PFSK-1 (cell line): ENCODE measurements around the gene TTBK2.

ENCODE experiments used
- FOXP2 ChIP-seq: optimal IDR thresholded peaks from 2 replicates; pipeline ENCODE3; 2011; ENCODE audit warnings: borderline replicate concordance, control low read depth, inconsistent platforms; ENCODE audit not compliant: insufficient read depth; ENCODE audit errors: extremely low read length, extremely low read depth
- POLR2AphosphoS5 ChIP-seq: IDR thresholded peaks from 2 replicates; pipeline ENCODE4 v1.6.1; 2012; ENCODE audit warnings: low read depth, mild to moderate bottlenecking, control low read depth, low read length, moderate library complexity
- REST ChIP-seq, 2 experiments: IDR thresholded peaks; 2 replicates each; pipeline versions ENCODE4 v1.6.1 to v1.8.0; 2011 to 2012; ENCODE audit warnings: low read depth in 2 of 2, low read length in 2 of 2, control low read depth in 1 of 2, inconsistent platforms in 1 of 2, mild to moderate bottlenecking in 1 of 2, moderate library complexity in 1 of 2; ENCODE audit not compliant: insufficient read depth in 1 of 2
- SIN3A ChIP-seq: IDR thresholded peaks from 2 replicates; pipeline ENCODE4 v1.6.1; 2012; ENCODE audit warnings: mild to moderate bottlenecking, low read length, moderate library complexity, borderline replicate concordance; ENCODE audit not compliant: insufficient read depth
- TAF1 ChIP-seq: IDR thresholded peaks from 2 replicates; pipeline ENCODE4 v1.6.1; 2012; ENCODE audit warnings: low read length, control low read depth, borderline replicate concordance; ENCODE audit not compliant: insufficient read depth

TTBK2 gene

GRCh38 chr15:42721016-42721415 lies 199.6 kb downstream of the TTBK2 start:
- TF ChIP-seq POLR2AphosphoS5 (no peak), TAF1 (no peak), FOXP2 (no peak), REST (IDR thresholded peaks at IDR 0.05; ENCODE audit: insufficient read depth in 1 of 2, low read depth in 2 of 2, low read length in 2 of 2) (no peak), SIN3A (no peak)

GRCh38 chr15:42720071-42720470 lies 200.5 kb downstream of the TTBK2 start:
- no peak for TF ChIP-seq FOXP2
- TF ChIP-seq SIN3A: no peak
- TF ChIP-seq POLR2AphosphoS5: no peak
- no peak for TF ChIP-seq REST (IDR thresholded peaks at IDR 0.05; ENCODE audit: insufficient read depth in 1 of 2, low read depth in 2 of 2, low read length in 2 of 2)
- TF ChIP-seq TAF1: no peak

GRCh38 chr15:42719043-42719442 lies 201.5 kb downstream of the TTBK2 start:
- TF ChIP-seq TAF1 (no peak), FOXP2 (no peak), SIN3A (no peak), REST (IDR thresholded peaks at IDR 0.05; ENCODE audit: insufficient read depth in 1 of 2, low read depth in 2 of 2, low read length in 2 of 2) (no peak), POLR2AphosphoS5 (no peak)

- no peak for TF ChIP-seq SIN3A
- no peak for TF ChIP-seq TAF1
- no peak for TF ChIP-seq REST (IDR thresholded peaks at IDR 0.05; ENCODE audit: insufficient read depth in 1 of 2, low read depth in 2 of 2, low read length in 2 of 2)
- no peak for TF ChIP-seq POLR2AphosphoS5
- TF ChIP-seq FOXP2: no peak
Measured at GRCh38 chr15:42716626-42717025, 204.0 kb downstream of the TTBK2 start.

GRCh38 chr15:42716125-42716524 lies 204.5 kb downstream of the TTBK2 start:
- TF ChIP-seq REST (IDR thresholded peaks at IDR 0.05; ENCODE audit: insufficient read depth in 1 of 2, low read depth in 2 of 2, low read length in 2 of 2) (no peak), POLR2AphosphoS5 (no peak), SIN3A (no peak), TAF1 (no peak), FOXP2 (no peak)
